Lung (tissue), 12 donors: ENCODE data around the gene SNED1. TPM values are rescaled to one million over a fixed set of nuclear protein-coding genes. Genes with fewer than 3 reads are reported as not detected.

Source experiments
- ATAC-seq: fragments of 200-7000 bp; cut with Tn5 transposase; one replicate; pipeline ENCODE4 v1.9.1; 2020; ENCODE audit warnings: moderate number of reproducible peaks; ENCODE audit not compliant: insufficient read depth, low FRiP score
- DNase-seq, 3 donors: peaks; one replicate each; pipeline ENCODE4 v3.0.0-alpha.2; 2013 to 2017
- H3K27ac ChIP-seq, 2 donors: one replicate each; pipeline ENCODE4 v1.5.1; 2013; ENCODE audit warnings: mild to moderate bottlenecking in 2 of 2, moderate library complexity in 2 of 2, control low read depth in 1 of 2, inconsistent platforms in 1 of 2, low read depth in 1 of 2, low read length in 1 of 2
- H3K27me3 ChIP-seq, 3 donors: one replicate each; pipeline ENCODE4 v1.5.1; 2013; ENCODE audit warnings: low read length in 2 of 3; ENCODE audit not compliant: control insufficient read depth in 3 of 3, insufficient read depth in 3 of 3
- H3K36me3 ChIP-seq, 4 donors: one replicate each; pipeline ENCODE4 v1.5.1; 2013; ENCODE audit warnings: low read length in 4 of 4, mild to moderate bottlenecking in 1 of 4, moderate library complexity in 1 of 4; ENCODE audit not compliant: control insufficient read depth in 4 of 4, insufficient read depth in 4 of 4
- H3K4me1 ChIP-seq, 5 donors: one replicate each; pipeline ENCODE4 v1.5.1; 2013; ENCODE audit warnings: low read length in 5 of 5, mild to moderate bottlenecking in 2 of 5, moderate library complexity in 1 of 5; ENCODE audit not compliant: control insufficient read depth in 5 of 5, insufficient read depth in 5 of 5
- H3K4me3 ChIP-seq: one replicate; pipeline ENCODE4 v1.5.1; 2013; ENCODE audit warnings: mild to moderate bottlenecking, control low read depth, moderate library complexity
- H3K9ac ChIP-seq, 2 donors: one replicate each; pipeline ENCODE4 v1.5.1; 2013; ENCODE audit warnings: low read length in 2 of 2, control low read depth in 1 of 2; ENCODE audit not compliant: insufficient read depth in 1 of 2
- H3K9me3 ChIP-seq, 4 donors: one replicate each; pipeline ENCODE4 v1.5.1; 2013; ENCODE audit warnings: low read length in 3 of 4, mild to moderate bottlenecking in 1 of 4, moderate library complexity in 1 of 4; ENCODE audit not compliant: control insufficient read depth in 4 of 4, insufficient read depth in 3 of 4
- WGBS, 2 donors: extraction: QIAGEN DNeasy Blood & Tissue Kit; methylation state at CpG; one replicate each; pipeline ENCODE4 v1.1.7; 2013; 5-methylcytosine and 5-hydroxymethylcytosine counted together
- polyA plus RNA-seq, 2 donors: library from polyadenylated mRNA; stranded (reverse); fragments of 200-250 nt; gene quantifications; one replicate each; pipeline ENCODE4 v1.2.1, GENCODE V29; 2013
- total RNA-seq, 2 donors: library from RNA; depleted of rRNA in 1 of 2; stranded (reverse); fragments of >200 nt in 1 of 2; gene quantifications; one replicate each; pipeline ENCODE4 v1.2.1, GENCODE V29; 2014 to 2021
- TF ChIP-seq, protein P1 (sequence below): IDR thresholded peaks from 2 replicates; pipeline ENCODE4 v1.5.1; 2012; ENCODE audit warnings: mild to moderate bottlenecking; ENCODE audit errors: control extremely low read depth, extremely low read depth
- donor health status: control.
- donor health status: control.
- donor health status: Bipolar disorder and iron deficiency.
- donor health status: healthy.
- donor health status: DM: yes; HTN: yes; CAD: no.

SNED1 gene
- total and polyA plus RNA-seq, 4 donors = 5.9 to 74.6 (median 34.7) TPM

DNA sequence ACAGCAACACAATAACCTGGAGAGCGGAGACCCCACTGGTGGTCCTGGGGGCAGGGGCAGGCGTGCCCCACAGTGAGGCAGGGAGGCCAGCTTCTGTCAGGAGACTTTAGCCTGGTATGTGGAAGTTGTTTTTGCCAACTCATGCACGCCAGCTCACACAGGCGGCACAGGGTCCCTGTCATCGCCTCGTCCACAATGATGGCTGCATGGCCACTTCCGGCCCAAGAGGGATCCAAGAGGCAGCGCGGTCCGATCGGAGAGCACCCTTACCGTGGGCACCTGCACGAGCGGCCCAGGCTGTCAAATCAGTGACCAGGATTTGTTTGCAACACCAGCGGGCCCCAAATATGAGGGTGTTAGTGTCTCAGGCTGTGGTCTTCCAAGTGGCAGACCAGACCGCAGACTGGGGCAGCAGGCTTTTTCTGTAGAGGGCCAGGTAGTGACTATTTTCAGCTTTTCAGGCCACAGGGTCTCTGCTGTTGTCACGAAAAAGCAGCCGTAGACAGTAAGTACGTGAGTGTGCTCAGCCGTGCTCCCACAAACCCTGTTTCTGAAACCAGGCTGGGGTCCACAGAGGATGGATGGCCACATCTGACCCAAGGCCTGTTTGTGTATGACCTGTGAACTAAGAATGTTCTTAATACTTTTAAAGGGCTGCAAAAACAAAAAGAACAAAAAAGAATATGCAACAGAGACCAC, 21.2 kb downstream of the SNED1 start:
- TF ChIP-seq, protein P1, sequence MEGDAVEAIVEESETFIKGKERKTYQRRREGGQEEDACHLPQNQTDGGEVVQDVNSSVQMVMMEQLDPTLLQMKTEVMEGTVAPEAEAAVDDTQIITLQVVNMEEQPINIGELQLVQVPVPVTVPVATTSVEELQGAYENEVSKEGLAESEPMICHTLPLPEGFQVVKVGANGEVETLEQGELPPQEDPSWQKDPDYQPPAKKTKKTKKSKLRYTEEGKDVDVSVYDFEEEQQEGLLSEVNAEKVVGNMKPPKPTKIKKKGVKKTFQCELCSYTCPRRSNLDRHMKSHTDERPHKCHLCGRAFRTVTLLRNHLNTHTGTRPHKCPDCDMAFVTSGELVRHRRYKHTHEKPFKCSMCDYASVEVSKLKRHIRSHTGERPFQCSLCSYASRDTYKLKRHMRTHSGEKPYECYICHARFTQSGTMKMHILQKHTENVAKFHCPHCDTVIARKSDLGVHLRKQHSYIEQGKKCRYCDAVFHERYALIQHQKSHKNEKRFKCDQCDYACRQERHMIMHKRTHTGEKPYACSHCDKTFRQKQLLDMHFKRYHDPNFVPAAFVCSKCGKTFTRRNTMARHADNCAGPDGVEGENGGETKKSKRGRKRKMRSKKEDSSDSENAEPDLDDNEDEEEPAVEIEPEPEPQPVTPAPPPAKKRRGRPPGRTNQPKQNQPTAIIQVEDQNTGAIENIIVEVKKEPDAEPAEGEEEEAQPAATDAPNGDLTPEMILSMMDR = no peak
- Histone ChIP-seq H3K4me1 (no peaks in the 10 kb centered on the region), H3K27ac (no peak overlapping the region), H3K4me3 (no peak overlapping the region), H3K9me3 (peaks cover 0 to 5% (median under 1%) of the 10 kb centered on the region in 4 donors), H3K27me3 (no peaks in the 10 kb centered on the region), H3K36me3 (peaks cover 0 to 35% (median 15%) of the 10 kb centered on the region in 4 donors), H3K9ac (no peak overlapping the region)
- no peak for ATAC-seq
- 95 to 97% methylated on average over 20 of the region's 20 CpGs for WGBS, 2 donors
- no peak for DNase-seq

DNA sequence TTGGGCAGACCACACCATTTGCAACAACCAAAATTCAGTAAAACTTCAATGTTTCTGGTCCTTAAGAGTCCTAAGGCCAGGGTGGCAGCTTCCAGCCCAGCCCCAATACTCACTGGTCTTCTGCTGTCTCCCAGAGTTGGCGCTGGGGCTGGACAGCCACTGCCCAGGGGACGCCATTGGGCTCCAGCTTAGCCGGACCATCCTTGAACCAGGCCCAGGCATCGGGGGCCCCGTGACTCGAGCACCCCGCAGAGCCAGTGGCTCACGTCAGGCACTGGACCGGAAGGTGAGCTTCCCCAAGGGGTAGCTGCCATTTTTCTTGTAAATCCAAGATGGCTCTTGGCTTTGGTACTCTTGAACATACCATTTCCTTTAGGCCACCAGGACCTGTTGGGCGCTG, 21.8 kb downstream of the SNED1 start:
- Histone ChIP-seq H3K27ac (no peak overlapping the region), H3K4me3 (no peak overlapping the region), H3K27me3 (no peaks in the 10 kb centered on the region), H3K9ac (no peak overlapping the region), H3K36me3 (peaks cover 0 to 36% (median 15%) of the 10 kb centered on the region in 4 donors), H3K4me1 (no peaks in the 10 kb centered on the region), H3K9me3 (peaks cover 0 to 5% (median 2%) of the 10 kb centered on the region in 4 donors)
- DNase-seq (no peak), ATAC-seq (no peak)
- TF ChIP-seq, protein P1 = no peak
- 97 to 98% methylated on average over 10 of the region's 10 CpGs for WGBS, 2 donors

DNA sequence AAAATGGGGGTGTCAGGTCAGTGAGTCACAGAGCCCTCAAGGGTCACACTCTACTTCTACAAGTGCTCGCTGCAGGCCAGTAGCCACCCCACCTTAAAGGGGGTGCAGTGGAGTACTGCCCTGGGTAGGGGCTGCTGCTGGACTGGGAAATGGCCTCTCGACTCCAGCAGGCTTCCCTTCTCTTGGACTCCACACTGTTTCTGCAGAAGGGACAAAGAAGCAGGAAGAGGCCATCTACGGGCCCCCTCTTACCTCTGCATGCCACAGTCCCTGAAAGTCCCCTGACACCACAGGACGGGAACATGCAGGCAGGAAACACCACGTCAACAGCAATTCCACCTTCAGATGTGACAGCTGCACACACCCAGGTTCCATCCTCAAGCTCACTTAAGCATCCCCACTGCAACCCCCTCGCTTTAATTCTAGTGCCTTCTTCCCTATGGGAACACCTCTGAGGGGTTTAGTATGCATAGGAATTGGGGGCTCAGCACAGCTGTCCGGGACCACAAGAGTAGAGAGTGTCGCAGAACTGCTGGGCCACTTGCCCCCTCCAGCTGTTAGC, 22.3 kb downstream of the SNED1 start:
- ATAC-seq (no peak), DNase-seq (no peak)
- Histone ChIP-seq H3K4me1 (no peaks in the 10 kb centered on the region), H3K4me3 (no peak overlapping the region), H3K36me3 (peaks cover 0 to 41% (median 15%) of the 10 kb centered on the region in 4 donors), H3K27me3 (no peaks in the 10 kb centered on the region), H3K27ac (no peak overlapping the region), H3K9ac (no peak overlapping the region), H3K9me3 (peaks cover 0 to 5% (median 4%) of the 10 kb centered on the region in 4 donors)
- WGBS, 2 donors = 92 to 93% methylated on average over 8 of the region's 8 CpGs
- TF ChIP-seq, protein P1 = no peak
